Uterus (tissue), 2 donors: ENCODE data around the gene MINDY1.

ENCODE experiments used
- CTCF ChIP-seq, 4 experiments: fragments of 200-600 bp in 2 of 4; fragments of 450-650 bp in 2 of 4; sonication (generic) in 2 of 4; IDR thresholded peaks; one replicate each; pipeline ENCODE4 v1.5.1; 2016 to 2019; ENCODE audit warnings: antibody characterized with exemption in 4 of 4, mild to moderate bottlenecking in 2 of 4, moderate library complexity in 1 of 4
- POLR2A ChIP-seq, 2 donors: fragments of 450-650 bp; IDR thresholded peaks; one replicate each; pipeline ENCODE4 v1.6.1; 2016; ENCODE audit warnings: antibody characterized with exemption in 2 of 2, mild to moderate bottlenecking in 1 of 2, moderate library complexity in 1 of 2

DNA sequence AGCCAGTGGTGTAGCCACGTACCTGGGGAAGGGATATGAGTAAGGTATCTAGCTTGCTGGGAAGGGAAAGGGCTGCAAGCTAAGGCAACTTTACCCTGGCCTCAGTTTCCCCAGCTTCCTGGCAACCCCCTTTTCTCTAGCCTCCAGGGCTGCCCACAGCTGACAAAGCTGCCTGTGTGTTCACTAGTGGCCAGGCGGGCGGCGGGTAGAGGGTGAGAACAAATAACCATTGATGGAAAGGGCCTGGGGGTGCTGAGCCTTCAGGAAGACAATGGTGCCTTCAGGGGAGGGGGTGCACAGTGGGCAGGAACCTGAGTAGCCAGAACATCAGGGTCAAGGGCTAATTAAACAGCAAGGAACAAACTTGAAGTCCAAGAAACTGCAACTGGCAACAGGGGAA is 38.2 kb downstream of the MINDY1 start:
- TF ChIP-seq CTCF (IDR thresholded peaks at IDR 0.05) (no peak), POLR2A (IDR thresholded peaks at IDR 0.05) (no peak)
